Measurements from ENCODE around the gene THADA.

Gene THADA

DNA sequence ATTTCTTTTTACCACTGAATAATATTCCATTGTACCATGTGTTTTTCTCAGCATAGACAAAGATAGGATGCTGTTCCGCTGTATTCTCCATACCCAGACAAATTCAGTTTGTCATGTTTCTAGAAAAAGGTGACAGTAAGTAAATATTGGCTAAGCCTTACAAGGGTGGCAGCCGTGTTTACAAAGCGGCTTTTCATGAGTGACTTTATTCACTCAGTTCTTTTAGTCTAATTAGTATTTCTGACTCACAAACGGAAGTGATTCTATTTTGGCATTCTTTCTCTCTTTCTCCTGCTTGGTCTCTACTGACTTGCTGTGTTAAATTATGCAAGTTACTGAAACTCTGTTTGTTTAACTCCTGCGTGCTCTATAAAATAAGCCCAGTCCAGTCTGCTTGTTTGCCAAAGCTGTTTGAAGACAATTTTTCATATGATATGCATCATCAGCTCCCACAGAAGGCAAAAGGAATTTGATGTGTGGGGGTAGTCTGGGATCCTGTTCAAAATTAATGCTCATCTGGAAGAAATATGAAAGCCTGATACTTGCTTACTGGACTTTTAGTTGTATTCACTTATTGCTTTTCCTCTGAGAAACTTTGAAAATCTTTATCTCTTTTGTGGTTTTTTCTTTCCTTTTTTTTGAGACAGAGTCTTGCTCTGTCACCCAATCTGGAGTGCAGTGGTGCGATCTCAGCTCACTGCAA, 38.9 kb upstream of the THADA start (continued):
- TF ChIP-seq HOXC10 (CRISPR knock-in tag; IDR thresholded peaks at IDR 0.05) (no peak), ZBTB1 (tag by site-specific recombination; IDR thresholded peaks at IDR 0.05) (peak; percentile 76; the same call in 1 of the 2 replicates), ZSCAN30 (tag by site-specific recombination; IDR thresholded peaks at IDR 0.05) (no peak), ZNF677 (tag by site-specific recombination; IDR thresholded peaks at IDR 0.05) (no peak), ZNF341 (tag by site-specific recombination; IDR thresholded peaks at IDR 0.05; ENCODE audit: low read depth) (peak; percentile 41), ZXDB (tag by site-specific recombination; IDR thresholded peaks at IDR 0.05) (no peak; the same call in 1 of the 2 replicates), ZNF146 (tag by site-specific recombination; IDR thresholded peaks at IDR 0.05) (peak; percentile 22; the same call in 1 of the 2 replicates), ZBTB20 (tag by site-specific recombination; IDR thresholded peaks at IDR 0.05) (no peak), ZNF555 (tag by site-specific recombination; conservative IDR thresholded peaks at IDR 0.05) (no peak), GLI2 (tag by site-specific recombination; IDR thresholded peaks at IDR 0.05; ENCODE audit: borderline replicate concordance, low read depth) (peak; percentile 77; the same call in 1 of the 2 replicates), SCRT2 (tag by site-specific recombination; IDR thresholded peaks at IDR 0.05) (no peak), ZNF174 (tag by site-specific recombination; IDR thresholded peaks at IDR 0.05) (no peak), RBAK (tag by site-specific recombination; IDR thresholded peaks at IDR 0.05) (no peak), ZBTB17 (tag by site-specific recombination; IDR thresholded peaks at IDR 0.05) (peak; percentile 74), ZNF654 (tag by site-specific recombination; IDR thresholded peaks at IDR 0.05; ENCODE audit: low read depth) (peak; percentile 7; the same call in 1 of the 2 replicates), ZNF629 (tag by site-specific recombination; IDR thresholded peaks at IDR 0.05) (peak; percentile 82), KLF10 (tag by site-specific recombination; IDR thresholded peaks at IDR 0.05) (peak; percentile 30; the same call in 1 of the 2 replicates), ZSCAN16 (tag by site-specific recombination; IDR thresholded peaks at IDR 0.05) (no peak), ZNF2 (tag by site-specific recombination; IDR thresholded peaks at IDR 0.05) (peak; percentile 30; the same call in 1 of the 2 replicates)
- TF ChIP-seq, protein P1, sequence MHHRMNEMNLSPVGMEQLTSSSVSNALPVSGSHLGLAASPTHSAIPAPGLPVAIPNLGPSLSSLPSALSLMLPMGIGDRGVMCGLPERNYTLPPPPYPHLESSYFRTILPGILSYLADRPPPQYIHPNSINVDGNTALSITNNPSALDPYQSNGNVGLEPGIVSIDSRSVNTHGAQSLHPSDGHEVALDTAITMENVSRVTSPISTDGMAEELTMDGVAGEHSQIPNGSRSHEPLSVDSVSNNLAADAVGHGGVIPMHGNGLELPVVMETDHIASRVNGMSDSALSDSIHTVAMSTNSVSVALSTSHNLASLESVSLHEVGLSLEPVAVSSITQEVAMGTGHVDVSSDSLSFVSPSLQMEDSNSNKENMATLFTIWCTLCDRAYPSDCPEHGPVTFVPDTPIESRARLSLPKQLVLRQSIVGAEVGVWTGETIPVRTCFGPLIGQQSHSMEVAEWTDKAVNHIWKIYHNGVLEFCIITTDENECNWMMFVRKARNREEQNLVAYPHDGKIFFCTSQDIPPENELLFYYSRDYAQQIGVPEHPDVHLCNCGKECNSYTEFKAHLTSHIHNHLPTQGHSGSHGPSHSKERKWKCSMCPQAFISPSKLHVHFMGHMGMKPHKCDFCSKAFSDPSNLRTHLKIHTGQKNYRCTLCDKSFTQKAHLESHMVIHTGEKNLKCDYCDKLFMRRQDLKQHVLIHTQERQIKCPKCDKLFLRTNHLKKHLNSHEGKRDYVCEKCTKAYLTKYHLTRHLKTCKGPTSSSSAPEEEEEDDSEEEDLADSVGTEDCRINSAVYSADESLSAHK (tag by site-specific recombination; IDR thresholded peaks at IDR 0.05): peak; percentile 27; the same call in 1 of the 2 replicates
- TF ChIP-seq, protein P2, sequence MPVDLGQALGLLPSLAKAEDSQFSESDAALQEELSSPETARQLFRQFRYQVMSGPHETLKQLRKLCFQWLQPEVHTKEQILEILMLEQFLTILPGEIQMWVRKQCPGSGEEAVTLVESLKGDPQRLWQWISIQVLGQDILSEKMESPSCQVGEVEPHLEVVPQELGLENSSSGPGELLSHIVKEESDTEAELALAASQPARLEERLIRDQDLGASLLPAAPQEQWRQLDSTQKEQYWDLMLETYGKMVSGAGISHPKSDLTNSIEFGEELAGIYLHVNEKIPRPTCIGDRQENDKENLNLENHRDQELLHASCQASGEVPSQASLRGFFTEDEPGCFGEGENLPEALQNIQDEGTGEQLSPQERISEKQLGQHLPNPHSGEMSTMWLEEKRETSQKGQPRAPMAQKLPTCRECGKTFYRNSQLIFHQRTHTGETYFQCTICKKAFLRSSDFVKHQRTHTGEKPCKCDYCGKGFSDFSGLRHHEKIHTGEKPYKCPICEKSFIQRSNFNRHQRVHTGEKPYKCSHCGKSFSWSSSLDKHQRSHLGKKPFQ (tag by site-specific recombination; IDR thresholded peaks at IDR 0.05): 0 out of 2 replicates have a peak, but pooled peaks have one; percentile 11
- TF ChIP-seq, protein P3, sequence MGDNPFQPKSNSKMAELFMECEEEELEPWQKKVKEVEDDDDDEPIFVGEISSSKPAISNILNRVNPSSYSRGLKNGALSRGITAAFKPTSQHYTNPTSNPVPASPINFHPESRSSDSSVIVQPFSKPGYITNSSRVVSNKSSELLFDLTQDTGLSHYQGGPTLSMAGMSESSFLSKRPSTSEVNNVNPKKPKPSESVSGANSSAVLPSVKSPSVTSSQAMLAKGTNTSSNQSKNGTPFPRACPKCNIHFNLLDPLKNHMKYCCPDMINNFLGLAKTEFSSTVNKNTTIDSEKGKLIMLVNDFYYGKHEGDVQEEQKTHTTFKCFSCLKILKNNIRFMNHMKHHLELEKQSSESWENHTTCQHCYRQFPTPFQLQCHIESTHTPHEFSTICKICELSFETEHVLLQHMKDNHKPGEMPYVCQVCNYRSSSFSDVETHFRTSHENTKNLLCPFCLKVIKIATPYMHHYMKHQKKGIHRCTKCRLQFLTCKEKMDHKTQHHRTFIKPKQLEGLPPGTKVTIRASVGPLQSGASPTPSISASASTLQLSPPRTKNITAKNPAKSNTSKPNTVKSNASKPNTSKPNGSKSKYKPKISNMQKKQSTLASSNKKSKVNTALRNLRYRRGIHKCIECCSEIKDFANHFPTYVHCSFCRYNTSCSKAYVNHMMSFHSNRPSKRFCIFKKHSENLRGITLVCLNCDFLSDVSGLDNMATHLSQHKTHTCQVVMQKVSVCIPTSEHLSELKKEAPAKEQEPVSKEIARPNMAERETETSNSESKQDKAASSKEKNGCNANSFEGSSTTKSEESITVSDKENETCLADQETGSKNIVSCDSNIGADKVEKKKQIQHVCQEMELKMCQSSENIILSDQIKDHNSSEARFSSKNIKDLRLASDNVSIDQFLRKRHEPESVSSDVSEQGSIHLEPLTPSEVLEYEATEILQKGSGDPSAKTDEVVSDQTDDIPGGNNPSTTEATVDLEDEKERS (tag by site-specific recombination; IDR thresholded peaks at IDR 0.05): no peak
- TF ChIP-seq, protein P4, sequence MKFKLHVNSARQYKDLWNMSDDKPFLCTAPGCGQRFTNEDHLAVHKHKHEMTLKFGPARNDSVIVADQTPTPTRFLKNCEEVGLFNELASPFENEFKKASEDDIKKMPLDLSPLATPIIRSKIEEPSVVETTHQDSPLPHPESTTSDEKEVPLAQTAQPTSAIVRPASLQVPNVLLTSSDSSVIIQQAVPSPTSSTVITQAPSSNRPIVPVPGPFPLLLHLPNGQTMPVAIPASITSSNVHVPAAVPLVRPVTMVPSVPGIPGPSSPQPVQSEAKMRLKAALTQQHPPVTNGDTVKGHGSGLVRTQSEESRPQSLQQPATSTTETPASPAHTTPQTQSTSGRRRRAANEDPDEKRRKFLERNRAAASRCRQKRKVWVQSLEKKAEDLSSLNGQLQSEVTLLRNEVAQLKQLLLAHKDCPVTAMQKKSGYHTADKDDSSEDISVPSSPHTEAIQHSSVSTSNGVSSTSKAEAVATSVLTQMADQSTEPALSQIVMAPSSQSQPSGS (tag by site-specific recombination; IDR thresholded peaks at IDR 0.05; ENCODE audit: low read depth): peak; percentile 43; the same call in 1 of the 2 replicates
- TF ChIP-seq, protein P5, sequence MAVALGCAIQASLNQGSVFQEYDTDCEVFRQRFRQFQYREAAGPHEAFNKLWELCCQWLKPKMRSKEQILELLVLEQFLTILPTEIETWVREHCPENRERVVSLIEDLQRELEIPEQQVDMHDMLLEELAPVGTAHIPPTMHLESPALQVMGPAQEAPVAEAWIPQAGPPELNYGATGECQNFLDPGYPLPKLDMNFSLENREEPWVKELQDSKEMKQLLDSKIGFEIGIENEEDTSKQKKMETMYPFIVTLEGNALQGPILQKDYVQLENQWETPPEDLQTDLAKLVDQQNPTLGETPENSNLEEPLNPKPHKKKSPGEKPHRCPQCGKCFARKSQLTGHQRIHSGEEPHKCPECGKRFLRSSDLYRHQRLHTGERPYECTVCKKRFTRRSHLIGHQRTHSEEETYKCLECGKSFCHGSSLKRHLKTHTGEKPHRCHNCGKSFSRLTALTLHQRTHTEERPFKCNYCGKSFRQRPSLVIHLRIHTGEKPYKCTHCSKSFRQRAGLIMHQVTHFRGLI (tag by site-specific recombination; IDR thresholded peaks at IDR 0.05): peak; percentile 34; the same call in 1 of the 2 replicates
- TF ChIP-seq, protein P6, sequence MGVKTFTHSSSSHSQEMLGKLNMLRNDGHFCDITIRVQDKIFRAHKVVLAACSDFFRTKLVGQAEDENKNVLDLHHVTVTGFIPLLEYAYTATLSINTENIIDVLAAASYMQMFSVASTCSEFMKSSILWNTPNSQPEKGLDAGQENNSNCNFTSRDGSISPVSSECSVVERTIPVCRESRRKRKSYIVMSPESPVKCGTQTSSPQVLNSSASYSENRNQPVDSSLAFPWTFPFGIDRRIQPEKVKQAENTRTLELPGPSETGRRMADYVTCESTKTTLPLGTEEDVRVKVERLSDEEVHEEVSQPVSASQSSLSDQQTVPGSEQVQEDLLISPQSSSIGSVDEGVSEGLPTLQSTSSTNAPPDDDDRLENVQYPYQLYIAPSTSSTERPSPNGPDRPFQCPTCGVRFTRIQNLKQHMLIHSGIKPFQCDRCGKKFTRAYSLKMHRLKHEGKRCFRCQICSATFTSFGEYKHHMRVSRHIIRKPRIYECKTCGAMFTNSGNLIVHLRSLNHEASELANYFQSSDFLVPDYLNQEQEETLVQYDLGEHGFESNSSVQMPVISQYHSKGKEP (tag by site-specific recombination; IDR thresholded peaks at IDR 0.05): peak; percentile 63
- TF ChIP-seq, protein P7, sequence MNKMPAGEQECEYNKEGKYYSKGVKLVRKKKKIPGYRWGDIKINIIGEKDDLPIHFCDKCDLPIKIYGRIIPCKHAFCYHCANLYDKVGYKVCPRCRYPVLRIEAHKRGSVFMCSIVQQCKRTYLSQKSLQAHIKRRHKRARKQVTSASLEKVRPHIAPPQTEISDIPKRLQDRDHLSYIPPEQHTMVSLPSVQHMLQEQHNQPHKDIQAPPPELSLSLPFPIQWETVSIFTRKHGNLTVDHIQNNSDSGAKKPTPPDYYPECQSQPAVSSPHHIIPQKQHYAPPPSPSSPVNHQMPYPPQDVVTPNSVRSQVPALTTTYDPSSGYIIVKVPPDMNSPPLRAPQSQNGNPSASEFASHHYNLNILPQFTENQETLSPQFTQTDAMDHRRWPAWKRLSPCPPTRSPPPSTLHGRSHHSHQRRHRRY (tag by site-specific recombination; IDR thresholded peaks at IDR 0.05): no peak

Measured in HEK293 (cell line).